HG02970 (cell line): ENCODE measurements around the gene ADIPOR2.

Source experiments
- ATAC-seq: cut with Tn5 transposase; IDR thresholded peaks from one replicate; pipeline ENCODE4 v1.9.1; 2021; ENCODE audit warnings: mild to moderate bottlenecking, moderate library complexity, moderate number of reproducible peaks; ENCODE audit not compliant: unreplicated experiment, low FRiP score

ADIPOR2 gene, protein sequence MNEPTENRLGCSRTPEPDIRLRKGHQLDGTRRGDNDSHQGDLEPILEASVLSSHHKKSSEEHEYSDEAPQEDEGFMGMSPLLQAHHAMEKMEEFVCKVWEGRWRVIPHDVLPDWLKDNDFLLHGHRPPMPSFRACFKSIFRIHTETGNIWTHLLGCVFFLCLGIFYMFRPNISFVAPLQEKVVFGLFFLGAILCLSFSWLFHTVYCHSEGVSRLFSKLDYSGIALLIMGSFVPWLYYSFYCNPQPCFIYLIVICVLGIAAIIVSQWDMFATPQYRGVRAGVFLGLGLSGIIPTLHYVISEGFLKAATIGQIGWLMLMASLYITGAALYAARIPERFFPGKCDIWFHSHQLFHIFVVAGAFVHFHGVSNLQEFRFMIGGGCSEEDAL

DNA sequence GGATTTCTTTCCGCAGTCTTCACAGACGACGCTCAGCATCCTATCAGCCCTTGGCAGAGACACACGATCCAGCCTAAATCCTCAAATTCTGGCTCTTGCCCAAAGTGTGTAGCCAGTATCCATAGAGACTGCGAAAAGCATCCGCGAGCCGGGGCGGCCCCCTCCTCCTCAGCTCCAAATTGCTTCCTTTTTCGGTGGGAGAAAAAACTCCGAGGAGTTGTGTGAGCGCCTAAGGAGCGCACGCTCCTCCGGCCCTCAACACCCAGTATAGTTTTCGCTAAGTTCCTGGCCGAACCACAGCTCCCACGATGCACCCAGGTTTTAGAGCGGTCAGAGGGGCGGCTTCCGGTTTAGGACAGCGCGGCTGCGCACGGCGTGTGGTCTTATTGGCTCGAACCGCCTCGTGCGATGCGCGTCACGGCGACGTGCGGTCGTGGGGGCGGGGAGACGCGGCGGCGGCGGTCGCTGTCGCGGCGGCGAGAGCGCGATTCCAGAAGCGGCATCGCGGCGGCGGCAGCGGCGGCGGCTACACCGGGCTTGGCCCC lies at the start of gene ADIPOR2:
ADIPOR2 (plus strand) TSS at position 493 of the 545 bp plus-strand sequence. CDS start 63,274 bp downstream, outside the sequence.
- ATAC-seq = peak; percentile 93

GRCh38 chr12:1642513-1642912 lies 48.4 kb upstream of the ADIPOR2 start:
- no peak for ATAC-seq

- ATAC-seq = no peak
Observed at GRCh38 chr12:1643043-1643442, 47.8 kb upstream of the ADIPOR2 start.

- ATAC-seq = no peak
Observed at GRCh38 chr12:1643905-1644533, 46.9 kb upstream of the ADIPOR2 start.

GRCh38 chr12:1644534-1645438 lies 46.1 kb upstream of the ADIPOR2 start:
- ATAC-seq = no peak

GRCh38 chr12:1645819-1646218 lies 45.1 kb upstream of the ADIPOR2 start:
- ATAC-seq = no peak

GRCh38 chr12:1646569-1647284 lies 44.1 kb upstream of the ADIPOR2 start:
- ATAC-seq = no peak

DNA sequence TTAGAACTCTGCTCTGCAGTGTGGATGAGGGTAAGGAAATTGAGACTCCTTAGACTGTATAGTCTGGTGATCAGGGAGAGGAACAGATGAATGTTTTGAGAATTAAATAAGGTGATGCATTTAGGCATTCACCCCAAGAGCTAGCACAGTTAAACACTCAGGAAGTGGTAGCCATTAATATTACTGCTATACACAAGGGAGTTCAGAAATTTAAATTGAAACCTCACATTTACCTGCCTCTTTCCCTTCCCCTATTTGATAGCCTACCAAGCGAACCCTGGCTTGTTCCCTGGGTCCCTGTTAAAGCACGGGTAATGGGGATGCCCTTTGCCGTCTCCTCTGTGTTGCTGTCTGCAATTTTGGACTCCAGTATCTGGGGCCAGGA lies 43.6 kb upstream of the ADIPOR2 start:
- no peak for ATAC-seq

DNA sequence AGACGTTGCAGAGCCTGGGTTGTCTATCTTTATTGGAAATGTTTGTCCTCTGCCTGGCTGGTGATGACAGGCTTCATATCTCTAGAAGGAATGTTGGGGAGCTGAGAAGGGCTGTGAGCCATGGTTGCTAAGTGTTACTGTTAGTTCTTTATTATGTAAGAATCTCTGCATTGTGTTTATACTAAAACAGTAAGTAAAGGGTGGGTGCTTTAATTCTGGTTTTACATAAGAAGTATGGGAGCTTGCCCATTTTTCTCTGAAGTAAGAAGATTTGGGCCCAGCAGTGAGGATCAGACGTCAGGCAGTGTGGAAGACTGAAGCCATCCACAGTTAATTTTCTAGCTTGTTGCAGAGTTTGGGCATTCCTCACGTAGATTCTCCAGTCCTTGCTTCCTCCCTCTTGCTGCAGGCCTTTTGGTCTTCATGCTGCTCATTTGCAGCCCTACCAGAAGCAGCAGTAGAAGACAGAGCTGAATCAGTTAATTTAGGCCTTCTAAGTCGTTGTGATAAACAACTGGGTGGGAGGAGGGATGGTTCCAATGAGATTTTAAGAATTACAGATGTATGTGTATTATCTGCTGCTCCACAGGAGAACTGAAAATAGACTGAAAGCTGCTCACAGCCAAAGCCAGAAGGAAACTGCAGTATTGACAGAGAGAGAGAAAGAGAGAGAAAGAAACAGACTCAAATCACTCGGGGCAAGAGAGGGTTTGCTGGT lies 40.5 kb upstream of the ADIPOR2 start:
- no peak for ATAC-seq

DNA sequence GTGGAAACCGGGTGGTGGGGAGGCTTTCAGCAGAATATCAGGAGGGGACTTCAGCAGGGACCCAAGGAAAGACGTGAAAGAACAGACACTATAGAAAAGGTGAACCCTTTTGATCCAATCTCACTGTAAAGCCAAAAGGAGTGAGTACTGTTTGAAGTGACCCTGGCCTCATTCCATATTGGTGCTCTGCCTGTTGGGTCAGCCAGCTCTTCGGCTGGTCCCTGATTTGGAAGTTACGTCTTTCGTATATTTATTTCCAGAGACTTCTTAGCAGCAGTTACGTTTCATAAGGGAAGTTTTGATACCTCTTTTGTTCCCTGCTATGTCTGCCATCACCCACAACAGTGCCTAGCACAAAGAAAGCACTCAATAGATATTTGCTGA lies 39.9 kb upstream of the ADIPOR2 start:
- ATAC-seq = no peak

DNA sequence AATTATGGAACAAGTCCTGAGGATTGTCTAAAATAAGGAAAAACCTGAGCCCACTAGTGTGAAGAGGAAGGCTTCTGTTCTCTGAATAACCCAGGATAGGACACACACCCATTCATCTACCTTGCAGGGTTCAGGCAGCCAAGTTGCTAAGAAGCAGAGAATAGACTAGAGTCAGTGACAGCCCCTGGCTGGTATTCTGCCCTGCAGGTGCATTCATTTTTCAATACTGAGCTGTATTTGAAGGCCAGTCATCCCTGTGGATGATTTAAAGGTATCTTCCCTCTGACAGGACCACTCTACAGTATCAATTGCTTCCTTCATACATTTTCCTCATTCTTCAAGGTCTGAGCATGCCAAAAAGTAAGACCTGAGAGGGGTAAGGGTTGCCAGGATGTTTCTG lies 38.9 kb upstream of the ADIPOR2 start:
- no peak for ATAC-seq

DNA sequence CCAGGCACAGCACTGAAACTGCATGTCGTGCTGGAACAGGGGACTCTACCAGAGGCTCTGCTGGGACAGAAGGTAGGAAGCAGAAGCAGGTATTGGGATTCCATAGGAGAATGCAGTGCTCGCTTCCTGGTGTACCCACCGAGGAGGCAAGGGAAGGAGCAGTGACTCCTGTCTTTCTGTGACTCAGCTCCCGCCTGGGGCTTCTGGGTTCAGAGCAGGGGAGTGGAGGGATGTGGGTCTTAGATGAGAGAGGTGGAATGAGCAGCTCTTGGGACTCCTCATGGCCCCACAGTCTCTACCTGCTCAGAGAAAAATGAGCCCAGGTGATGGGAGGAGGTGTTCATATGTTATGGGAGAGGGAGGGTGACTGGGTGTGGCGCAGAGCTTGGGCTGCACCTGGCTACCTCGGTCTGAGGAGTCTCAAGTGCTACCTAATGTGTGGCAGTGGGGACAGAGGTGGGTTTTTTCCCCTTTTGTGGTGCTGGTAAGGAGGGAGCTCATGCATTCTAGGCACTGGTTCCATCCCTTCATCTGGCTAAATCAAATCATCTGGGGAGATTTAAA lies 35.6 kb upstream of the ADIPOR2 start:
- ATAC-seq = no peak

GRCh38 chr12:1656902-1657301 lies 34.0 kb upstream of the ADIPOR2 start:
- ATAC-seq = no peak

DNA sequence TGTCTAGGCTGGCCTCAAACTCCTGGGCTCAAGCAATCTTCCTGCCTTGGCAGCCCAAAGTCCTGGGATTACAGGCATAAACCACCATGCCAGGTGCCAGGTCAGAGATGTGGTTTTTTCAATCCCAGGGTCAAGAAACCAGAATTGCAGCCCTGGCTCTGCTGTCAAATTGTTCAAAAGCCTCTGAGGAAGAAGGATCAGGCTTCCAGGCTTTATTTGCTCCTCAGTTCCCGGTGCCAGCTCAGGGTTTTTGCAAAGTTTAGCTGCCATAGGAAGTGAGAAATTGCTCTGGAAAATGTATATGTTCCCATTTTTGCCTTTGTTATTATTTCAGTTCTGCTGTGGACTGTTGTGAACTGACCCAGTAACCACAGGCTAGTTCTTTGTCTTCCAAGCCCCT lies 33.2 kb upstream of the ADIPOR2 start:
- ATAC-seq = no peak

DNA sequence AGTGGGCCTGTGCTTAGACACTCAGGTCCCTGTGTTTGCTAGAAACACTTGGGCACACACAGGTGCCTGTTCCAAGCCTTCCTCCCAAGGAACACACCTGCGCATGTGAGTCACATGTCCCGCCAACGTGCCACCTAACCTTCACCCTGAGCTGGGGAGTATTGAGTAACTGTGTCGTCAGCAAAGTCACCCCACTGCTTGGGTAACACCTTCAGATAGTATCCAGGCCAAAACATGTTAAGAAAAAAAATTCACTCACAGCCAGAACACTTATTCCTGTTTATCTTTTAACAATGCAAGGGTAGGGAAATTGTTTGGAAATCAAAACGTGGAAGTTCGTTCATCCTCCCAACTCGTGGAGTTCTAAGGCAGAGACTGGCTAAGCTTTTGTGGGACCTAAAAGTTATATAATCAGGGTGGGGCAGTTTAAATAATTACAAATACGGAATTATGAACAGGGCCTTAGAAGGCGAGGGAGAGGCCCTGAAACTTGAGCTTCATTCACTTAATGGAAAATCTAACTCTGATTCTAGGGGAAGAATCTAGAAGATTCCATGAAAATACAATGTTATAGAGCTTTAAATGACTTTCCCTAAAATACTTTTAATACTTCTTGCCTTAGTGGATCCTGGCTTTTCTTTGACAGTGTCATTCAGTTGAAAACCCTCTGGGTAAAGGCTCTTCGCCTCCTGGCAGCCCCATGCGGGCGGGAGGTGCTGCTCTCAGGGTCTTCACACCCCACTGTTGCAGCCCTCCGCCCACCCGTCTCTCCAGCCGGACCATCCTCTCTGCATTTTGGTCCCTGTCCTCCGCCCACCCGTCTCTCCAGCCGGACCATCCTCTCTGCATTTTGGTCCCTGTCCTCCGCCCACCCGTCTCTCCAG lies 30.3 kb upstream of the ADIPOR2 start:
- ATAC-seq = no peak

DNA sequence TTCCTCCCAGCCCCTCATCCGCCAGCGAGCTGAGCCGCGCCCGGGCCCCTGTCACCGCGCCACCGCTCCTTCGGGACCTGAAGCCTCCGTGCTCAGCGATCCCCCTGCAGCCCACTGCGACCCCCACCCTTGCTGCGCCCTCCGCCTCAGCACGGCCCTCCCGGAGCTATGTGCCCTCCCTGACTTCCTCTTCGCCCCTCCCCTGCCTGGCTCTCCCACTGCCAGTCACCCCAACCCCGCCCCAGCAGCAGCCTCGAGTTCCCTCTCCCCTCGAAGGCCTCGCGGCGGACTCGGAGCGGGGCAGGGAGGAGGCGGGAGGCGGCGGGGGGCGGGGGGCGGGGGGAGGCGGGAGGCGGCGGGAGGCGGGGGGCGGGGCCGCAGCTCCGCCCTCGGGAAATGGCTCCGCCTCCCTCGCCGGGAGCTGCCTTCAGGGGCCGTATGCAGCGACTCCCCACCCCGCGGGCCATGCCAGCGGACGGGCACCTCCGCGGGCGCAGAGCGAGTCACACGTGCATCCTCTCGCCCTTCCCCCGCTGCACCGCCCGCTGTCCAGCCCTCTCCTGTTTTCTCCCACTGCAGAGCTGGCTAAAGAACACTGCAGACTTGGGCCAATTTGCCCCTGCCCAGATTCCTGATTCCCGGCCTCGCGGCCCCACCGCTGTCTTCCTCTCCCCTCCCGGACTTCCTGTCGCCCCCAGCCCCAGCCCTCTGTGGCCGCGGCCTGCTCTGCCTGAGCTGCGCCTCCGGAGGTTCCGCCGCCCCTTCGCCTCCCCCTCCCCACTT lies 29.1 kb upstream of the ADIPOR2 start:
- no peak for ATAC-seq

GRCh38 chr12:1662761-1663439 lies 28.0 kb upstream of the ADIPOR2 start:
- ATAC-seq = no peak
